SK-N-MC (cell line): ENCODE measurements around the gene JAG1.

Experiments used
- EZH2 ChIP-seq: fragments of 200-600 bp; sonication (generic); IDR thresholded peaks from one replicate; pipeline ENCODE4 v1.6.1; 2017; ENCODE audit warnings: antibody characterized with exemption
- FOXP2 ChIP-seq: optimal IDR thresholded peaks from 2 replicates; pipeline ENCODE3; 2011; ENCODE audit warnings: mild to moderate bottlenecking, moderate library complexity; ENCODE audit not compliant: insufficient read depth; ENCODE audit errors: extremely low read length, control extremely low read depth
- POLR2AphosphoS5 ChIP-seq: IDR thresholded peaks from 2 replicates; pipeline ENCODE4 v1.6.1; 2012; ENCODE audit warnings: mild to moderate bottlenecking, low read depth, low read length, borderline replicate concordance

DNA sequence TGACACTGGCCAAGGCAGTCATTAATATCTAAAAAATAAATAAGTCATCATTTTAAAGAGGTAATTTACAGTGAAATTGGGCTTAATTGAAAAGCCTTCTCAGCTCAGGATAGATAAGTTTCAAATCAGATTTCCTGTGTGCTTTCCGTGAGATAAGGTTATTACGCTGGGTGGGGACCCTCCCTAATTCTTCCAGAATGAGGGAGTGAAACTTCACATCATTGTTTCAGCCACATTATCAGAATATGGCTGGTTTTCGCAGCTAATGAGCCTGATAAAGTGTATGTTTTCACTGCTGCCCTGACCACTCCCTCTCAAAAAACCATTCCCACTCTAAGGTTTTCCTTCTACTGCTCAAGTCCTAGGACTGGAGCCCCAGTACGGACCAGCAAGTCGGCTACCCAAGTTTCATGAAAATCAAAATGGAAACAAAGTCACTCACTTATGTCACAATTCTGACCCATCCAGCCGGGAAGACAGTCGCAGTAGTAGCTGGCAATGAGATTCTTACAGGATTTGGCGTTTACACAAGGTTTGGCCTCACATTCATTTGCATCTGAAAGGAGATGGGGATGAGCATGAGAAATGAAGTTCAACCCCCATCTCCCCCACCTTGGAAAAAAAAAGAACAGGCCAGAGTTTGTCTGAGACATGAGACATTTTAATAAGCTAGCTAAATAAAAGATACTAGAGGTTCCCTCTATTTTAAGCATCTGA, 24.6 kb downstream of the JAG1 start:
- TF ChIP-seq POLR2AphosphoS5: no peak
- no peak for TF ChIP-seq EZH2
- no peak for TF ChIP-seq FOXP2
